Activated CD4-positive, alpha-beta memory T cell treated with anti-CD3 and anti-CD28 coated beads, Interleukin-2, amount 10 ng/mL, durations not matched to agents 7 days and 5 days (primary cell): ENCODE measurements around the gene NKX2-3. TPM values are rescaled to one million over a fixed set of nuclear protein-coding genes. Genes with fewer than 3 reads are reported as not detected.
A peak's percentile ranks its signal among the peaks of the same experiment; 100 is the strongest.

ENCODE experiments used
- CTCF ChIA-PET: fragments of 350-600 bp; sonication (Branson Sonifier 250); formaldehyde crosslinking; loops from one replicate; lab custom pipeline; 2021; ENCODE audit warnings: antibody characterized with exemption, inconsistent platforms; lab: Charles Lee
- POLR2A ChIA-PET: fragments of 350-600 bp; sonication (Branson Sonifier 250); formaldehyde crosslinking; loops from one replicate; lab custom pipeline; 2021; ENCODE audit warnings: antibody characterized with exemption; lab: Charles Lee
- DNase-seq: peaks from one replicate; pipeline ENCODE4 v3.0.0-alpha.2; 2020
- H3K27ac Mint-ChIP-seq: one replicate; pipeline ENCODE4 v1.8.0; 2021; ENCODE audit warnings: mild to moderate bottlenecking, mixed read lengths
- H3K27me3 Mint-ChIP-seq: one replicate; pipeline ENCODE4 v1.8.0; 2021; ENCODE audit warnings: mixed read lengths
- H3K36me3 Mint-ChIP-seq: one replicate; pipeline ENCODE4 v1.8.0; 2021; ENCODE audit warnings: low read depth, mixed read lengths
- H3K4me1 Mint-ChIP-seq: one replicate; pipeline ENCODE4 v1.8.0; 2021; ENCODE audit warnings: mixed read lengths
- H3K4me3 Mint-ChIP-seq: one replicate; pipeline ENCODE4 v1.8.0; 2021; ENCODE audit warnings: mild to moderate bottlenecking, mixed read lengths
- H3K9me3 Mint-ChIP-seq: one replicate; pipeline ENCODE4 v1.8.0; 2021; ENCODE audit warnings: mixed read lengths
- total RNA-seq, 2 experiments: library from RNA; stranded (reverse); gene quantifications; one replicate each; pipeline ENCODE4 v1.2.3, GENCODE V29; 2021

The NKX2-3 gene
- total RNA-seq, 2 experiments from 2014 or later, result not detected

DNA sequence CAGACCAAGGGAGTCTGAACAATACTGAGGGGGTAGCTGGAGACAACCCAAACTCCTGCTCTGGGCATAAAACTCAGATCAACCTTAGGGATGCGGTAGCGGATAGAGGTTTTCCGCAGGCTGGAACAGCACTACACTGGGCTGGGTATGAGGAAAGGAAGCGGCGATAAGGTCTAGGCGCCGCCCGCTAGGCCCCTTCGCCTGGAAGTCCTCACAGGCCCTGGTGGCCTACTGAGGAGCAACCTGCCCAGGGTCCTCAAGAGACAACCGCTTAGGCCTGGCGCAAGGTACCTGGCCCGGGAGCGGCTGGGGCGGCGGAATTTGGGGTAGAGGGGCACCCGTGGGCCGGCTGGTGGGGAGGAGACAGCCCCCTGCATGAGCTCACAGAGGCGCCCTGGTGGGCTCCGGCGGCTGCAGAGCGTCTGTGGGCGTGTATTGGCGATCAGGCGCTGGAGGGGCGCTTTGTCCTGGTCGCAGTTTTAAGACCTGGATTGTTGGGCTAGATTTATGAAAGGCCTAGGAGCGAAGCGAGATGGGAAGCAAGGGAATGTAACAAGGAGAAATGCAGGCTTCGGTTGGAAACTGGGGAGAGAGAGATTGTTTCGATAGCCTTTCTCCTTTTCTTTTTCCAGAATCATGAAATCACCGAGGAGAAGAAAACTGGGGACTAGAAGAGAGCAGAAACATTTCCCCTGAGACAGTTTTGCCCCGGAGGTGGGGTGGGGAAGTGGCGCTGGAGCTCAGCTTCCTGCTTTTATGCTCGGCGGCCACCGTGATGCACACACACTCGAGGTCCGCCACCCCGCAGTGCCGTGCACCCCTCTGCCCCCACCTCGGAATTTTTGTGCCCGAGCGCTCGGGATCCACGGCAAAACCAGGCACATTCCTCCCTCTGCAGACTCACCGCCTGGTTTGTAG is 2.4 kb upstream of the NKX2-3 start:
- Mint-ChIP-seq H3K9me3 (no peaks in the 10 kb centered on the region), H3K27ac (no peak overlapping the region), H3K36me3 (peaks cover 2% of the 10 kb centered on the region), H3K27me3 (peaks cover 86% of the 10 kb centered on the region), H3K4me3 (no peak overlapping the region), H3K4me1 (peaks cover 35% of the 10 kb centered on the region)
- ChIA-PET POLR2A (no interaction called here), CTCF (no interaction called here)
- no peak for DNase-seq

DNA sequence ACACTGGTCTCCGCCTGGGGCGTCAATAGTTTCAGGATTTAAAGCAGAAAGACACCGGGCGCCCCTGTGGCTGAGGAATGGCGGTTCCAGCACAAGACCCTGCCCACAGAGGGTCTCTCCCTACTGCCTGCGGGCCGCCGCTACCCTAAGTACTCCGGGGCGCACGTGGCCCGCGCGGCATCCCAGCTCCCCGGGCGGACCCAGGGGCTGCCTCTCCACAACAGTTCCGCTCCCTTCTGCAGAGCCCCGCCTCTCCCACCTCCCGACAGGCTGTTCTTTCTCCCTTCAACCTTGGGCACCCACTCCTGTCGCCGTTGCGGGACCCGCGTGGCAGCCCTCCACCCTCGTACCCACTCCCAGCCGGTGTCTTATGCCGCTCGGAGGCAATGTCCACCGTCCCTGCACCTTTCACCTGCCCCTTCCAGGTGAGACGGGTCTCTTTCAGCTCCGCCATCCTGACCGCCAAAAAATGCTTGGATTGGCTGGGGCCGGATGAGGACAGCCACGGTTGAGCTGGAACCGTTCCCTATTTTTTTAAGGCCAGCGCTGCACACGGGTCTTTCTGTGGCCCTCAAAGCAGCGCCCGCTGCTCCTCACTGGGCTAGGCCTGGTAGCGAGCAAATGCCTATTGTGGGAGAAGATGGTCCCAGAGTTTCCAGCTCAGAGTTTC is 1.6 kb upstream of the NKX2-3 start:
- no peak for DNase-seq
- H3K9me3 Mint-ChIP-seq, result no peaks in the 10 kb centered on the region
- no peak overlapping the region for H3K4me3 Mint-ChIP-seq
- POLR2A ChIA-PET, result no interaction called here
- H3K36me3 Mint-ChIP-seq, result peaks cover 2% of the 10 kb centered on the region
- no peak overlapping the region for H3K27ac Mint-ChIP-seq
- H3K27me3 Mint-ChIP-seq, result peaks cover 89% of the 10 kb centered on the region
- H3K4me1 Mint-ChIP-seq, result peaks cover 37% of the 10 kb centered on the region
- CTCF ChIA-PET, result no interaction called here

DNA sequence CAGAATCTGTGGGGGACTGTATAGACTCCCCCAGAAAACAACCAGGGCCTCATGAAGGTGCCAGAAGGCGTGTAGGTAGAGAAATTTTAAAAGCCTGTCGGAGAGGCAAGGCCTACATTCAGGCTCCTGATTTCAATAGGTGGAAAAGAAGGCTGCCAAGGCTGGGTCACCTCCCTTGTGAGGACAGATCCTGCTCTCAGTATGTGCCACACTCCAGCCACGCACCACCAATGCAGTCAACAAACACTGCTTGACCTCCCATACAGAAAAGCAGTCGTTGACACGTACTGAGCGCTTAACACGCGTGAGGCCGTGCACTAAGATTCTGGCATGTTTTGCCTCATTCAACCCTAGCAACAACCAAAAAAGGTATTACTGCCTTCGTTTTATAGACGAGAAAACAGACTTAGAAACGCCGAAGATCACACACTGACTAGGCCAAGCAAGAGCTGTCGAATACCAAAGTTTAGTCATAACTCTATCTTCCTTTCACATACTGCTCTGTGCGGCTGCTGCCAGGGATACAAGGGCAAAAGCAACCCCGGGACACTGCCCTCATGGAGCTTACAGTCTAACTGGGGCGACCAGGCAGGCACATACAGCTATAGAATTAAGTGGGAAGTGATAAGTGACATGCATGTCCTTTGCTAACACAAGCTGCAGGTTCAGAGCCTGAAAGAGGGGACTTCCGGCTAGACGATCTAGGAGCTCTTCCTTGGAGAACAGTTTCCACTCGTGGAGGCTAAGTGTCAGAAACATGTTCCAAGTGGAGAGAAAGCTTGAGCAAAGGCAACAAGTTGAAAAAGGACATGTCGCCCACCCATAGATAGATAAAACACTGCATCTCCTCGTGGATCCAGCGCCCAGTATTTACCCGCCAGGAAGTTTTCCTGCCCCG is 797 bp upstream of the NKX2-3 start:
- Mint-ChIP-seq H3K36me3 (peaks cover 2% of the 10 kb centered on the region), H3K9me3 (no peaks in the 10 kb centered on the region), H3K27me3 (peaks cover 88% of the 10 kb centered on the region), H3K4me1 (peaks cover 43% of the 10 kb centered on the region), H3K27ac (no peak overlapping the region), H3K4me3 (no peak overlapping the region)
- no peak for DNase-seq
- ChIA-PET CTCF (no interaction called here), POLR2A (interaction anchor here (1.6 kb wide), 1 partner anchor 102 kb away, joined by 3 read pairs; the partner anchor contains the start of gene GOT1)

DNA sequence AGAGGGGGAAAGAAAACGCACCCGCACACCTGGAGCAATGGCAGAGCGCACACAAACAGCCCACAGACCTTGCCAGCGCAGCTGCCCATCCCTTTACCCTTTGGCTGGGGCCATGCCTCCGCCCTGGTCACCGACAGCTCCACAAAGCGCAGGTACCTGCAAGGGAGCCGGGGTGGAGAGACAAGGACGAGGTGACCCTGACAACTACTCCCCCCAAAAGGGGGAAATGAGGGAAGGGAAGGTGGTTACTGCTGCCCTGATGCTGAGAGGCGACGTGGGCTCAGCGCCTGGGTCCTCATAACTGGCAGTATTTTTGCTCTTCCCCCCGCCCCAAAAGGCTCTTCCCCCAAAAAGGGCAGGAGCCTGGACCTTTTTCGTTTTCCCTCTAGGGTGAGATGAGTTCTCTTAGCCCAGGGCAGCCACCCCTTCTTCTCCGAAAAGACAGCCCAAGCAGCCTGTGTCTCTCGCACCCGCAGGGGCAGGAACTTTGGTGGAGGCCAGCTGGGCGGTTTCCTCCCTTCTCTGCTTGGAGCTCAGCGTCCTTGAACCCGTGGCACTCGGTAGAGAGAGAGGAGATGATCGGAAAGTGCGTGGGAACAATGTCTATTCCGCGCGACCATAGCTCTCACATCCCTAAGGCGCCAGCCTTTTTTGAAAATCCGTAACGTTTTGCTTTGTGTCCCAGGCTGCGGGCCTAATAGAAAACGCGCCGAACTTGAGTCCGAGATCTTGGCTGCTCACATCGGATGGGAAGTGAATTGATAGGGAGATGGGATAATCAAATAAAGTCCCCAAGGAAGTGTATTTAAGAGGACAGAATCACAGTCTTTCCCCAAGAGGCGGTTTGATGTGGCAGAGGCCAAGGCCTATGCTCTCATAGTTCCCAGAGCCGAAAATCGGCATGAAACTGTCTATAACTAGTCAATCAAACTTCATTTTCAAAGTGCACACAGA is 1.0 kb downstream of the NKX2-3 start:
- POLR2A ChIA-PET, result interaction anchor here (1.6 kb wide), 1 partner anchor 104 kb away, joined by 3 read pairs; the partner anchor contains the start of gene GOT1
- peaks cover 43% of the 10 kb centered on the region for H3K4me1 Mint-ChIP-seq
- no peaks in the 10 kb centered on the region for H3K9me3 Mint-ChIP-seq
- peaks cover 91% of the 10 kb centered on the region for H3K27me3 Mint-ChIP-seq
- H3K36me3 Mint-ChIP-seq, result peaks cover 6% of the 10 kb centered on the region
- H3K4me3 Mint-ChIP-seq, result peak overlapping the region; percentile 18
- CTCF ChIA-PET, result no interaction called here
- no peak overlapping the region for H3K27ac Mint-ChIP-seq
- DNase-seq, result no peak

DNA sequence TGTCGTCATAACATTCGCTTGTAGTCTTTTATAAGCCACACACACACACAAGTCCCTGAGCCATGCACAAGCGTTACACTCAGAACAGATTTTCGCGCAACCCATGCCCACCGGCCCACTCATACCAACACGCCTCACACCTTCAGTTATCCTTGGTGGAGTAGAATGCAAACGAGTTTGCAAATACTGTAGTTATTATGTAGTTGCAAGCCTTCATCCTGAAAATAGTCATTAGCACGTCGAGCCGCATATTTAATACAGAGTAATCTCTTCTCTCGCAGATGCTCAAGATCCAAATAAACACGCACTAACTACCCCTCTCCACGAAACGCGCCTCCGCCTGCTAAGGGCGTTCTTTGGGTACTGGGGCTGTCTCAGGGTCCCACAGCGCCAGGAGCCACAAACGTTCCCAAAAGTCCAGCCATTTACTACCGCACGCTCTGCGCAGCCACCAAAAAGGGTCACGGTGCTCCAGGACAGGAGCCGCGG is 1.8 kb downstream of the NKX2-3 start:
- H3K27me3 Mint-ChIP-seq, result peaks cover 91% of the 10 kb centered on the region
- CTCF ChIA-PET, result interaction anchor here (1.4 kb wide), 1 partner anchor 99 kb away, joined by 3 read pairs; no protein-coding TSS in a partner anchor
- H3K27ac Mint-ChIP-seq, result no peak overlapping the region
- peak overlapping the region; percentile 18 for H3K4me3 Mint-ChIP-seq
- POLR2A ChIA-PET, result interaction anchor here (0.9 kb wide), 1 partner anchor 103 kb away, joined by 3 read pairs; no protein-coding TSS in a partner anchor
- H3K9me3 Mint-ChIP-seq, result no peaks in the 10 kb centered on the region
- peaks cover 6% of the 10 kb centered on the region for H3K36me3 Mint-ChIP-seq
- no peak for DNase-seq
- H3K4me1 Mint-ChIP-seq, result peaks cover 42% of the 10 kb centered on the region

DNA sequence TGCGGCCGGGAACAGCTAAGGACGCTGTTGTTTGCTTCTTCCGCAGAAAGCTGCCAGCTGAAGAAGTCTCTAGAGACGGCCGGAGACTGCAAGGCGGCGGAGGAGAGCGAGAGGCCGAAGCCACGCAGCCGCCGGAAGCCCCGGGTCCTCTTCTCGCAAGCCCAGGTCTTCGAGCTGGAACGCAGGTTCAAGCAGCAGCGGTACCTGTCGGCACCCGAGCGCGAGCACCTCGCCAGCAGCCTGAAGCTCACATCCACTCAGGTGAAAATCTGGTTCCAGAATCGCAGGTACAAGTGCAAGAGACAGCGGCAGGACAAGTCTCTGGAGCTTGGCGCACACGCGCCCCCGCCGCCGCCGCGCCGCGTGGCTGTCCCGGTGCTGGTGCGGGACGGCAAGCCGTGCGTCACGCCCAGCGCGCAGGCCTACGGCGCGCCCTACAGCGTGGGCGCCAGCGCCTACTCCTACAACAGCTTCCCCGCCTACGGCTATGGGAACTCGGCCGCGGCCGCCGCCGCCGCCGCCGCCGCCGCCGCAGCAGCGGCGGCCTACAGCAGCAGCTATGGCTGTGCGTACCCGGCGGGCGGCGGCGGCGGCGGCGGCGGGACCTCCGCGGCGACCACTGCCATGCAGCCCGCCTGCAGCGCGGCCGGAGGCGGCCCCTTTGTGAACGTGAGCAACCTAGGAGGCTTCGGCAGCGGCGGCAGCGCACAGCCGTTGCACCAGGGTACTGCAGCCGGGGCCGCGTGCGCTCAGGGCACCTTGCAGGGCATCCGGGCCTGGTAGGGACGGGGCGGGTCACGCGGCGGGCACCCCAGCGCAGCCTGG is 2.4 kb downstream of the NKX2-3 start:
- Mint-ChIP-seq H3K9me3 (no peaks in the 10 kb centered on the region), H3K27ac (no peak overlapping the region), H3K4me1 (peaks cover 38% of the 10 kb centered on the region), H3K4me3 (no peak overlapping the region), H3K36me3 (peaks cover 3% of the 10 kb centered on the region), H3K27me3 (peaks cover 90% of the 10 kb centered on the region)
- POLR2A ChIA-PET, result interaction anchor here (0.9 kb wide), 1 partner anchor 103 kb away, joined by 3 read pairs; no protein-coding TSS in a partner anchor
- CTCF ChIA-PET, result interaction anchor here (1.4 kb wide), 1 partner anchor 99 kb away, joined by 3 read pairs; no protein-coding TSS in a partner anchor
- no peak for DNase-seq

DNA sequence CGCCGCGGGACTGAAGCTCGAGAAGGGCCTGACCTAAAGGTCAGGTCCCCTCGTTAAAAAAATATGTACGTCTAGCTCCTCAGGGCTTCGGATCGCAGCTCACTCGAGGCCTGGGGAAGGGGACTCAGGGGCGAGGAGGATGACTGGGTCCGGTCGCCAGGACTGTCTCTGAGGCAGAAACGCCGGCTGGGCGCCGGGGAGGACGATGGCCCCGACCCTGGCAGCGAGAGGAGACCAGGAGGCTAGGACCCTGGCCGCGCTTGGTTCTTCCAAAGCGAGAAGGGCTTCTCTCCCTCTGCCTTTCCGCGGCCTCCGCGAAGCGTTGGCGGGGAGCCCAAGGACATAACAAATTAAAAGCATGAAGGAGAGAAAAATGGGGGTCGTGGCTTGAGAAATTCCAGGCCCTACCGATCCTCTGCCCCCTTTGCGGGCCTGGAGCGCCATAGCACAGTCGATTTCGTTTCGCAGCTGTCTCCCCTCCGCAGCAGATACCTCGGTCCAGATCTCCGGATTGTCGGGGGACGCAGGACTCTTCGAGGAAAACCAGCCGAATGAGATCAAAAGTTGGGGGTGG is 3.1 kb downstream of the NKX2-3 start:
- H3K27ac Mint-ChIP-seq, result no peak overlapping the region
- H3K4me1 Mint-ChIP-seq, result peaks cover 36% of the 10 kb centered on the region
- H3K4me3 Mint-ChIP-seq, result peak overlapping the region; percentile 4
- DNase-seq, result no peak
- peaks cover 3% of the 10 kb centered on the region for H3K36me3 Mint-ChIP-seq
- peaks cover 85% of the 10 kb centered on the region for H3K27me3 Mint-ChIP-seq
- ChIA-PET POLR2A (no interaction called here), CTCF (interaction anchor here (1.4 kb wide), 1 partner anchor 100 kb away, joined by 3 read pairs; no protein-coding TSS in a partner anchor)
- H3K9me3 Mint-ChIP-seq, result no peaks in the 10 kb centered on the region

DNA sequence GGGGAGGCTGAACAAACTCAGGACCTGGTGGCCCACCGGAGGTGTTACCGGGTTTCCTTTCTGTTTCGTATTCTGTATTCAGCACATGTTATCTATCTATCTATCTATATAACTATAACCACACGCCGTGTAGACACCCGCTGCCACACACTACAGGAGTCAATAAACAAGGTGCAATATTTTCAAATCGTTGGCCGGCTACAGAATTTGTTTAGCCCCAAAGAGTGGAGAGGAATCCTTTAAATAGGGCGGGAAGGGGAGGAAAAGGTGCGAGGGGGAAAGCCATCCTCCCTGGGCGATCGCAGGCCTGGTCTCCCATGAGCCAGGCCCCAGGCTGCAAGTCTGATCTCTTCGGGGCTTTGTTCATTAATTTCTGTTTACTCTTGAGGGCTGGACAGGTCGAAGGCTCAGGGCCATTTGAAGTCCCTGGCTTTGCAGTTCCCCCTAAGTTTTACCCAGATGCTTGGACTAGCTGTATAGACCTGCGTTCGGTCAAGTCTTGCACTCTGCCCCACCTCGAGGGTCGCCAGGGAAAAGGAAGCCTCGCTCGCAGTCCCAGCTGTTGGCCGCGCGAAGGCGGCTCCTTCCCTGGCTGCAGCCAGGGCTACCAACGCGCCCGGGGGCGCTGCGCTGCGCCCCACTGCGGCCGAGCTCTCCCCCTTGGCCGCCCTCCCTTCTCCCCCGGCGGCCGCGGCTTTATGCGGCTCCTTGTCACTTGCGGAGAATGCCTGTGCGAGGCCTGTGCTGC is 3.8 kb downstream of the NKX2-3 start:
- Mint-ChIP-seq H3K4me1 (peaks cover 36% of the 10 kb centered on the region), H3K9me3 (no peaks in the 10 kb centered on the region), H3K27me3 (peaks cover 84% of the 10 kb centered on the region), H3K27ac (no peak overlapping the region), H3K36me3 (peaks cover 3% of the 10 kb centered on the region), H3K4me3 (peak overlapping the region; percentile 4)
- POLR2A ChIA-PET, result no interaction called here
- DNase-seq, result no peak
- CTCF ChIA-PET, result interaction anchor here (1.4 kb wide), 1 partner anchor 101 kb away, joined by 3 read pairs; no protein-coding TSS in a partner anchor

DNA sequence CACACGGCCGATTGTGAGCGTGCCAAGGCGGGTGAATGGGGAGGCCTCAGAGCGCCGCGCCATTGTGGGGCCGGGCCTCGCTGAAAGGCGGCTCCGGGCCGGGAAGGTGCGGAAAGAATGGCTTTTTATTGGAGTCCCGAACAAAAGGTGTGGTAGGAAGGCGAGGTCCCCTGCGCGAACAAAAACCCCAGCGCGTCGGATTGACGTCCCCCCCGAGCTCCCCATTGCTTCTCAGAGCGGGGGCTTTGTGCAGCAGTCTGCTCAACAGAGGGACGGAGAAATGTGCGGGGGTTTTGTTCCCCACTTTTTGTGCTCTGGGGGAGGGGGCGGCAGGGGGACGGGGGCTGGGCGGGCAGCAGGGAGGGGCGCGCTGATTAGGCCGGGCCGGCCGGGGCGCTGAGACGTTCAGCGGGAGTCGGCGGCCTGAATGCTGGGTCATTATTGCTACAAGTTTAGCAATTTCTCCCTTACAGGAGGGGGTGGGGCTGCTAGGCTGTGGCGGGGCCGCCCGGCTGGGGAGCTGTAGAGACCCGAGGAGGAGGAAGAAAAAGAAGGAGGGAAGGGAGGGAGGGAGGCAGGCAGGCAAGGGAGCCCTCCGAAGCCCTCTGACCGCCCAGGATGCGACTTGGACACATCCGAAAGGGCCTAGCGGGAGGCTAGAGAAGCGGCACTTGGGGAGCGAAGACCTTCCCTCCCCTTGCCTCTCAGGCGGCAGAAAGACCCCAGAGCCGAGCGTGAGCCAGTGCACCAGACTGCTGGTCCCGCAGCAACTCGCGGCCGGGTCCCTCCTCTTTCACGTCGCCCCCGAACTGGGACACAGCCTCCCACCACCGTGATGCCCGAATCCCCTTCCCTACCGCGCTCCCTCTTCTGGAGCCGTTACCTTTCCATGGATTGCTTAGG is 4.6 kb downstream of the NKX2-3 start:
- Mint-ChIP-seq H3K36me3 (peaks cover 3% of the 10 kb centered on the region), H3K27me3 (peaks cover 82% of the 10 kb centered on the region), H3K9me3 (no peaks in the 10 kb centered on the region), H3K27ac (no peak overlapping the region), H3K4me1 (peaks cover 30% of the 10 kb centered on the region), H3K4me3 (no peak overlapping the region)
- POLR2A ChIA-PET, result no interaction called here
- DNase-seq, result no peak
- CTCF ChIA-PET, result no interaction called here
